K562 (cell line): ENCODE data around the gene RNF44. TPM values are rescaled to one million over a fixed set of nuclear protein-coding genes. Genes with fewer than 3 reads are reported as not detected.

Source experiments
- ATAC-seq: fragments of 200-7000 bp; cut with Tn5 transposase; 3 replicates; pipeline ENCODE4 v1.9.1; 2020; ENCODE audit warnings: moderate library complexity
- BruUV-seq: library from RNA; stranded (reverse); fragments of 400-500 nt; replicated peaks from 2 replicates; lab custom pipeline; 2021; lab: Mats Ljungman, UMichigan
- CTCF ChIA-PET: fragments of 300-600 bp; formaldehyde crosslinking; extraction: SDS; loops from one replicate; lab custom pipeline; 2021; ENCODE audit warnings: low intra/inter-chr PET ratio; lab: Yijun Ruan, JAX
- POLR2A ChIA-PET: fragments of 300-600, 350-650 bp; sonication (Branson Sonifier 250); formaldehyde crosslinking; extraction: SDS; loops from one replicate; lab custom pipeline; 2021; ENCODE audit warnings: antibody characterized with exemption, inconsistent platforms; lab: Yijun Ruan, JAX
- DNase-seq, 4 experiments: peaks; one replicate each; pipeline versions ENCODE4 v3.0.0 to v3.0.0-alpha.2; 2011 to 2018; ENCODE audit warnings: low spot score in 3 of 4, mixed read lengths in 3 of 4; ENCODE audit errors: extremely low read depth in 1 of 4
- FAIRE-seq: peaks from 2 replicates; lab custom pipeline; 2011; peaks lifted over from hg19 to GRCh38; lab: Jason Lieb, UNC
- H2AFZ ChIP-seq: 2 replicates; pipeline ENCODE4 v1.6.0; 2011; ENCODE audit warnings: low read depth, low read length, control low read depth, inconsistent platforms
- H3K27ac ChIP-seq: fragments of 200-600 bp; 3 replicates; pipeline ENCODE4 v1.8.0; 2011; ENCODE audit warnings: low read depth, mild to moderate bottlenecking, control low read depth, inconsistent platforms, low read length, moderate library complexity, mixed read lengths; ENCODE audit errors: extremely low read depth
- H3K27me3 ChIP-seq, 2 experiments: fragments of 300-600 bp in 1 of 2; 2 replicates in 1 of 2; 3 replicates in 1 of 2; pipeline versions ENCODE4 v1.6.0 to v1.8.0; 2011; ENCODE audit warnings: inconsistent platforms in 2 of 2, low read length in 2 of 2, mild to moderate bottlenecking in 1 of 2, mixed read lengths in 1 of 2, moderate library complexity in 1 of 2; ENCODE audit not compliant: control insufficient read depth in 2 of 2, insufficient read depth in 2 of 2
- H3K36me3 ChIP-seq: fragments of 300-600 bp; 3 replicates; pipeline ENCODE4 v1.8.0; 2011; ENCODE audit warnings: mild to moderate bottlenecking, low read length, inconsistent platforms; ENCODE audit not compliant: control insufficient read depth, insufficient read depth
- H3K4me1 ChIP-seq, 2 experiments: fragments of 200-600 bp in 1 of 2; replicated peaks in 1 of 2; 2 replicates in 1 of 2; 3 replicates in 1 of 2; pipeline versions ENCODE4 v1.5.1 to v1.8.0; 2011; ENCODE audit warnings: inconsistent platforms in 2 of 2, low read length in 2 of 2, mild to moderate bottlenecking in 1 of 2, mixed read lengths in 1 of 2, moderate library complexity in 1 of 2; ENCODE audit not compliant: control insufficient read depth in 2 of 2, insufficient read depth in 2 of 2
- H3K4me2 ChIP-seq: 2 replicates; pipeline ENCODE4 v1.6.1; 2011; ENCODE audit warnings: low read length, control low read depth, inconsistent platforms, mixed read lengths; ENCODE audit not compliant: insufficient read depth
- H3K4me3 ChIP-seq: fragments of 200-600 bp; sonication (generic), shearing (Covaris generic); 2 replicates; pipeline ENCODE4 v1.5.1; 2016; ENCODE audit warnings: control low read depth, inconsistent platforms
- H3K79me2 ChIP-seq: fragments of 200-600 bp; 3 replicates; pipeline ENCODE4 v1.8.0; 2011; ENCODE audit warnings: low read length, inconsistent platforms; ENCODE audit not compliant: control insufficient read depth, insufficient read depth
- H3K9ac ChIP-seq, 2 experiments: 2 replicates each; pipeline versions ENCODE4 v1.6.0 to v1.6.1; 2011; ENCODE audit warnings: low read depth in 2 of 2, low read length in 2 of 2, control low read depth in 1 of 2, inconsistent platforms in 1 of 2, mild to moderate bottlenecking in 1 of 2, mixed read lengths in 1 of 2; ENCODE audit not compliant: insufficient read depth in 1 of 2
- H3K9me1 ChIP-seq: one replicate; pipeline ENCODE4 v1.6.0; 2011; ENCODE audit warnings: inconsistent platforms, mild to moderate bottlenecking, low read length, moderate library complexity; ENCODE audit not compliant: control insufficient read depth, insufficient read depth
- H3K9me3 ChIP-seq: replicated peaks from 2 replicates; pipeline ENCODE4 v1.5.1; 2011; ENCODE audit warnings: low read depth, low read length, inconsistent platforms; ENCODE audit not compliant: control insufficient read depth, insufficient read depth
- H4K20me1 ChIP-seq: replicated peaks from 2 replicates; pipeline ENCODE4 v1.6.1; 2011; ENCODE audit warnings: low read length, inconsistent platforms, mixed read lengths; ENCODE audit not compliant: control insufficient read depth, insufficient read depth
- CHCHD3 ChIP-seq: fragments of 250-450 bp; sonication (Bioruptor Pico); IDR thresholded peaks from 2 replicates; pipeline ENCODE4 v2.1.2; 2022; ENCODE audit warnings: mild to moderate bottlenecking
- HMGN3 ChIP-seq: IDR thresholded peaks from 2 replicates; pipeline ENCODE4 v1.6.1; 2011; ENCODE audit warnings: borderline replicate concordance, low read depth, mild to moderate bottlenecking, mixed read lengths, low read length; ENCODE audit not compliant: insufficient read length; ENCODE audit errors: extremely low read depth
- POLR3A ChIP-seq: IDR thresholded peaks from 2 replicates; pipeline ENCODE4 v1.6.1; 2011; ENCODE audit warnings: borderline replicate concordance, mild to moderate bottlenecking, moderate library complexity; ENCODE audit not compliant: insufficient read length, insufficient read depth; ENCODE audit errors: extremely low read depth
- ZNF23 ChIP-seq: fragments of 250-450 bp; sonication (Bioruptor Pico); IDR thresholded peaks from 2 replicates; pipeline ENCODE4 v1.4.0; 2020; ENCODE audit warnings: mild to moderate bottlenecking
- ZNF24 ChIP-seq: fragments of 450-650 bp; IDR thresholded peaks from 2 replicates; pipeline ENCODE4 v1.6.1; 2016
- ZNF561 ChIP-seq: fragments of 450-650 bp; formaldehyde crosslinking; conservative IDR thresholded peaks from 2 replicates; pipeline ENCODE4 v1.4.0; 2020; ENCODE audit warnings: mild to moderate bottlenecking, moderate library complexity
- ZNF77 ChIP-seq: fragments of 250-450 bp; sonication (Bioruptor Pico); IDR thresholded peaks from 2 replicates; pipeline ENCODE4 v1.5.0; 2020
- WGBS: fragments of 100-300 bp; shearing (Covaris generic); methylation state at CpG from one replicate; pipeline ENCODE4 v1.1.6; 2016; ENCODE audit warnings: low coverage, mixed read lengths; ENCODE audit not compliant: insufficient coverage; ENCODE audit errors: missing lambda C conversion rate; 5-methylcytosine and 5-hydroxymethylcytosine counted together
- in situ Hi-C: fragments of 300-500 bp; cut with MboI; formaldehyde crosslinking; loops from 4 replicates; pipeline ENCODE4 v1.15.0; 2018; ENCODE audit warnings: inconsistent platforms, mixed read lengths
- intact Hi-C: fragments of 100-400 bp; cut with micrococcal nuclease; formaldehyde crosslinking; loops from 2 replicates; pipeline ENCODE4 v1.14.2; 2022
- polyA plus RNA-seq, 8 experiments: library from polyadenylated mRNA; depleted of rRNA in 4 of 8; stranded (reverse) in 5 of 8; unstranded in 3 of 8; fragments of >200 nt; fragmentation: Nextera tagmentation in 2 of 8; fragmentation: Illumina TruSeq in 1 of 8; extraction: Ambion mirVana in 2 of 8; extraction: Trizol in 1 of 8; gene quantifications; 2 replicates each; pipeline versions ENCODE4 v1.2.1 to v1.2.3, GENCODE V29; 2011 to 2014; ENCODE audit warnings: inconsistent platforms in 1 of 8, missing spikeins in 1 of 8
- total RNA-seq, 7 experiments: library from RNA; depleted of rRNA in 6 of 7; stranded (reverse); fragments of >200 nt in 6 of 7; fragmentation: Illumina TruSeq in 2 of 7; extraction: Trizol in 2 of 7; gene quantifications; 2 replicates each; pipeline versions ENCODE4 v1.2.1 to v1.2.3, GENCODE V29; 2011 to 2021; ENCODE audit warnings: low replicate concordance in 1 of 7
- TF ChIP-seq, protein P1 (sequence below): fragments of 450-650 bp; conservative IDR thresholded peaks from 2 replicates; pipeline ENCODE4 v1.6.1; 2016; ENCODE audit warnings: missing genetic modification characterization, low read depth, mild to moderate bottlenecking, control low read depth, missing compliant biosample characterization
- TF ChIP-seq, protein P2 (sequence below): sonication (generic); formaldehyde crosslinking; IDR thresholded peaks from 2 replicates; pipeline ENCODE4 v1.8.0; 2022; ENCODE audit warnings: missing genetic modification reagents, mild to moderate bottlenecking, moderate library complexity, borderline replicate concordance

RNF44 gene
- total and polyA plus RNA-seq, 9 of the 15 experiments (the other 6 are each of a cell fraction or from before 2014, with no cell fraction given), result 1.6 to 82.6 (median 7.4) TPM

DNA sequence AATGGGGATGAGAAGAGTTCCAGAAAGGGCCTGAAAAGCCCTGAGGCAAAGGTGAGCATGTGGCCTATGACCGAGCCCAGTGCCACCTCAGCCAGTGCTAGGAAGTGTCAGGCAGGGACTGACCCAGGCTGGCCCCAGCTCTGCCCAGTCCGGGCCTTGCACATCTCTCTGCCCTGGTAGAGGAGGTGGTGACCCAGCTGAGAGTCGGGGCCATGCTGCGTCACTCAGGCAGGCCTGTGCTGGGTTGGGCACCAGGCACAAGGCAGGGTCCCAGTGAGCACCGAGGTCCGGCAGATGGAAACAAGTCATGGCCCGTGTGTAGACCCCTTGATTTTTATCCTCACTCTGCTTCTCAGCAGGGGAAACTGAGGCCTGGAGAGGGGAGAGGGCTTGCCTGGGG is 12.7 kb upstream of the RNF44 start:
- Histone ChIP-seq H3K9ac (peak overlapping the region in 1 of 2 experiments; percentile 74; a peak in 1 of 4 replicates), H3K9me3 (no peaks in the 10 kb centered on the region), H3K9me1 (no peaks in the 10 kb centered on the region), H3K36me3 (no peaks in the 10 kb centered on the region; the same call in 2 of the 3 replicates), H3K79me2 (0 out of 3 replicates have a peak, but pooled peaks cover 2% of the 10 kb centered on the region), H3K4me3 (no peak overlapping the region), H3K4me1 (peaks cover 0 to 26% of the 10 kb centered on the region in 2 experiments; a peak in 4 of 5 replicates), H3K4me2 (no peak overlapping the region), H2AFZ (no peak overlapping the region), H3K27ac (no peak overlapping the region), H3K27me3 (peaks cover 26 to 49% of the 10 kb centered on the region in 2 experiments), H4K20me1 (no peaks in the 10 kb centered on the region; the same call in 1 of the 2 replicates)
- in situ Hi-C loops (no loop called here), intact Hi-C loops (no loop called here)
- no peak for ATAC-seq
- CTCF ChIA-PET, result no interaction called here
- POLR2A ChIA-PET, result interaction anchor here (0.6 to 0.7 kb wide), 2 partner anchors 11 to 159 kb away, joined by 3 read pairs; no protein-coding TSS in a partner anchor
- no peak for DNase-seq
- WGBS, result 39% methylated on average over 7 of the region's 7 CpGs
- no TSS peak for BruUV-seq
- TF ChIP-seq, protein P1, sequence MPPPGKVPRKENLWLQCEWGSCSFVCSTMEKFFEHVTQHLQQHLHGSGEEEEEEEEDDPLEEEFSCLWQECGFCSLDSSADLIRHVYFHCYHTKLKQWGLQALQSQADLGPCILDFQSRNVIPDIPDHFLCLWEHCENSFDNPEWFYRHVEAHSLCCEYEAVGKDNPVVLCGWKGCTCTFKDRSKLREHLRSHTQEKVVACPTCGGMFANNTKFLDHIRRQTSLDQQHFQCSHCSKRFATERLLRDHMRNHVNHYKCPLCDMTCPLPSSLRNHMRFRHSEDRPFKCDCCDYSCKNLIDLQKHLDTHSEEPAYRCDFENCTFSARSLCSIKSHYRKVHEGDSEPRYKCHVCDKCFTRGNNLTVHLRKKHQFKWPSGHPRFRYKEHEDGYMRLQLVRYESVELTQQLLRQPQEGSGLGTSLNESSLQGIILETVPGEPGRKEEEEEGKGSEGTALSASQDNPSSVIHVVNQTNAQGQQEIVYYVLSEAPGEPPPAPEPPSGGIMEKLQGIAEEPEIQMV (tag), result no peak
- TF ChIP-seq ZNF77 (no peak), POLR3A (no peak), HMGN3 (no peak), ZNF24 (no peak), CHCHD3 (no peak), ZNF23 (CRISPR knock-in tag) (no peak), ZNF561 (no peak)
- TF ChIP-seq, protein P2, sequence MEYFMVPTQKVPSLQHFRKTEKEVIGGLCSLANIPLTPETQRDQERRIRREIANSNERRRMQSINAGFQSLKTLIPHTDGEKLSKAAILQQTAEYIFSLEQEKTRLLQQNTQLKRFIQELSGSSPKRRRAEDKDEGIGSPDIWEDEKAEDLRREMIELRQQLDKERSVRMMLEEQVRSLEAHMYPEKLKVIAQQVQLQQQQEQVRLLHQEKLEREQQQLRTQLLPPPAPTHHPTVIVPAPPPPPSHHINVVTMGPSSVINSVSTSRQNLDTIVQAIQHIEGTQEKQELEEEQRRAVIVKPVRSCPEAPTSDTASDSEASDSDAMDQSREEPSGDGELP, result 0 out of 2 replicates have a peak, but pooled peaks have one; percentile 19
- FAIRE-seq, result no peak
